ENCODE measurements around the gene THSD7B.

Gene THSD7B

GRCh38 chr2:137210039-137210438 lies 444.7 kb downstream of the THSD7B start:
- no peaks in the 10 kb centered on the region for H3K9me3 ChIP-seq (ENCODE audit: control insufficient read depth in 5 of 5, low read length in 5 of 5)
- no peaks in the 10 kb centered on the region for H3K36me3 ChIP-seq (ENCODE audit: control insufficient read depth in 5 of 5, insufficient read depth in 5 of 5, low read length in 5 of 5)
- no peak overlapping the region for H3K9ac ChIP-seq (ENCODE audit: low read length in 5 of 5)
- no peaks in the 10 kb centered on the region for H3K4me1 ChIP-seq (ENCODE audit: control insufficient read depth in 5 of 5, insufficient read depth in 5 of 5, low read length in 5 of 5)
- no peaks in the 10 kb centered on the region for H3K27me3 ChIP-seq (ENCODE audit: control insufficient read depth in 5 of 5, insufficient read depth in 4 of 5, low read length in 5 of 5)
- H3K27ac ChIP-seq (ENCODE audit: low read depth, low read length), result no peak overlapping the region
- no peak overlapping the region for H3K4me3 ChIP-seq (ENCODE audit: low read depth in 1 of 5, low read length in 5 of 5)

GRCh38 chr2:137211761-137212160 lies 446.4 kb downstream of the THSD7B start:
- no peaks in the 10 kb centered on the region for H3K27me3 ChIP-seq (ENCODE audit: control insufficient read depth in 5 of 5, insufficient read depth in 4 of 5, low read length in 5 of 5)
- no peak overlapping the region for H3K4me3 ChIP-seq (ENCODE audit: low read depth in 1 of 5, low read length in 5 of 5)
- no peak overlapping the region for H3K9ac ChIP-seq (ENCODE audit: low read length in 5 of 5)
- H3K36me3 ChIP-seq (ENCODE audit: control insufficient read depth in 5 of 5, insufficient read depth in 5 of 5, low read length in 5 of 5), result no peaks in the 10 kb centered on the region
- H3K4me1 ChIP-seq (ENCODE audit: control insufficient read depth in 5 of 5, insufficient read depth in 5 of 5, low read length in 5 of 5), result no peaks in the 10 kb centered on the region
- H3K9me3 ChIP-seq (ENCODE audit: control insufficient read depth in 5 of 5, low read length in 5 of 5), result no peaks in the 10 kb centered on the region
- H3K27ac ChIP-seq (ENCODE audit: low read depth, low read length), result no peak overlapping the region

- H3K27me3 ChIP-seq (ENCODE audit: control insufficient read depth in 5 of 5, insufficient read depth in 4 of 5, low read length in 5 of 5), result no peaks in the 10 kb centered on the region
- no peak overlapping the region for H3K4me3 ChIP-seq (ENCODE audit: low read depth in 1 of 5, low read length in 5 of 5)
- H3K9me3 ChIP-seq (ENCODE audit: control insufficient read depth in 5 of 5, low read length in 5 of 5), result no peaks in the 10 kb centered on the region
- H3K9ac ChIP-seq (ENCODE audit: low read length in 5 of 5), result no peak overlapping the region
- no peak overlapping the region for H3K27ac ChIP-seq (ENCODE audit: low read depth, low read length)
- H3K36me3 ChIP-seq (ENCODE audit: control insufficient read depth in 5 of 5, insufficient read depth in 5 of 5, low read length in 5 of 5), result no peaks in the 10 kb centered on the region
- no peaks in the 10 kb centered on the region for H3K4me1 ChIP-seq (ENCODE audit: control insufficient read depth in 5 of 5, insufficient read depth in 5 of 5, low read length in 5 of 5)
These were observed 455.2 kb downstream of the THSD7B start for GRCh38 chr2:137220438-137220993.

- no peak overlapping the region for H3K27ac ChIP-seq (ENCODE audit: low read depth, low read length)
- no peak overlapping the region for H3K4me3 ChIP-seq (ENCODE audit: low read depth in 1 of 5, low read length in 5 of 5)
- no peaks in the 10 kb centered on the region for H3K36me3 ChIP-seq (ENCODE audit: control insufficient read depth in 5 of 5, insufficient read depth in 5 of 5, low read length in 5 of 5)
- H3K9ac ChIP-seq (ENCODE audit: low read length in 5 of 5), result no peak overlapping the region
- H3K9me3 ChIP-seq (ENCODE audit: control insufficient read depth in 5 of 5, low read length in 5 of 5), result no peaks in the 10 kb centered on the region
- H3K4me1 ChIP-seq (ENCODE audit: control insufficient read depth in 5 of 5, insufficient read depth in 5 of 5, low read length in 5 of 5), result no peaks in the 10 kb centered on the region
- no peaks in the 10 kb centered on the region for H3K27me3 ChIP-seq (ENCODE audit: control insufficient read depth in 5 of 5, insufficient read depth in 4 of 5, low read length in 5 of 5)
These were observed 456.6 kb downstream of the THSD7B start for GRCh38 chr2:137221797-137222492.

- H3K36me3 ChIP-seq (ENCODE audit: control insufficient read depth in 5 of 5, insufficient read depth in 5 of 5, low read length in 5 of 5), result no peaks in the 10 kb centered on the region
- H3K27me3 ChIP-seq (ENCODE audit: control insufficient read depth in 5 of 5, insufficient read depth in 4 of 5, low read length in 5 of 5), result no peaks in the 10 kb centered on the region
- H3K9ac ChIP-seq (ENCODE audit: low read length in 5 of 5), result no peak overlapping the region
- H3K4me3 ChIP-seq (ENCODE audit: low read depth in 1 of 5, low read length in 5 of 5), result no peak overlapping the region
- H3K4me1 ChIP-seq (ENCODE audit: control insufficient read depth in 5 of 5, insufficient read depth in 5 of 5, low read length in 5 of 5), result no peaks in the 10 kb centered on the region
- H3K27ac ChIP-seq (ENCODE audit: low read depth, low read length), result no peak overlapping the region
- H3K9me3 ChIP-seq (ENCODE audit: control insufficient read depth in 5 of 5, low read length in 5 of 5), result no peaks in the 10 kb centered on the region
These were observed 458.4 kb downstream of the THSD7B start for GRCh38 chr2:137223722-137224121.

- Histone ChIP-seq H3K9me3 (ENCODE audit: control insufficient read depth in 5 of 5, low read length in 5 of 5) (no peaks in the 10 kb centered on the region), H3K4me3 (ENCODE audit: low read depth in 1 of 5, low read length in 5 of 5) (no peak overlapping the region), H3K36me3 (ENCODE audit: control insufficient read depth in 5 of 5, insufficient read depth in 5 of 5, low read length in 5 of 5) (peaks cover 0 to 7% (median 0%) of the 10 kb centered on the region in 5 donors), H3K4me1 (ENCODE audit: control insufficient read depth in 5 of 5, insufficient read depth in 5 of 5, low read length in 5 of 5) (no peaks in the 10 kb centered on the region), H3K9ac (ENCODE audit: low read length in 5 of 5) (no peak overlapping the region), H3K27ac (ENCODE audit: low read depth, low read length) (no peak overlapping the region), H3K27me3 (ENCODE audit: control insufficient read depth in 5 of 5, insufficient read depth in 4 of 5, low read length in 5 of 5) (no peaks in the 10 kb centered on the region)
These were observed 463.2 kb downstream of the THSD7B start for GRCh38 chr2:137228566-137228965.

- Histone ChIP-seq H3K27me3 (ENCODE audit: control insufficient read depth in 5 of 5, insufficient read depth in 4 of 5, low read length in 5 of 5) (no peaks in the 10 kb centered on the region), H3K9me3 (ENCODE audit: control insufficient read depth in 5 of 5, low read length in 5 of 5) (no peaks in the 10 kb centered on the region), H3K27ac (ENCODE audit: low read depth, low read length) (no peak overlapping the region), H3K36me3 (ENCODE audit: control insufficient read depth in 5 of 5, insufficient read depth in 5 of 5, low read length in 5 of 5) (peaks cover 0 to 7% (median 3%) of the 10 kb centered on the region in 5 donors), H3K4me1 (ENCODE audit: control insufficient read depth in 5 of 5, insufficient read depth in 5 of 5, low read length in 5 of 5) (no peaks in the 10 kb centered on the region), H3K4me3 (ENCODE audit: low read depth in 1 of 5, low read length in 5 of 5) (no peak overlapping the region), H3K9ac (ENCODE audit: low read length in 5 of 5) (no peak overlapping the region)
These were observed 464.5 kb downstream of the THSD7B start for GRCh38 chr2:137229834-137230233.

- H3K4me3 ChIP-seq (ENCODE audit: low read depth in 1 of 5, low read length in 5 of 5), result no peak overlapping the region
These were observed 466.3 kb downstream of the THSD7B start for GRCh38 chr2:137231628-137232027.

GRCh38 chr2:137232076-137232475 lies 466.7 kb downstream of the THSD7B start:
- H3K27ac ChIP-seq (ENCODE audit: low read depth, low read length), result no peak overlapping the region
- no peaks in the 10 kb centered on the region for H3K9me3 ChIP-seq (ENCODE audit: control insufficient read depth in 5 of 5, low read length in 5 of 5)
- no peak overlapping the region for H3K9ac ChIP-seq (ENCODE audit: low read length in 5 of 5)
- H3K4me3 ChIP-seq (ENCODE audit: low read depth in 1 of 5, low read length in 5 of 5), result no peak overlapping the region
- no peaks in the 10 kb centered on the region for H3K4me1 ChIP-seq (ENCODE audit: control insufficient read depth in 5 of 5, insufficient read depth in 5 of 5, low read length in 5 of 5)
- H3K36me3 ChIP-seq (ENCODE audit: control insufficient read depth in 5 of 5, insufficient read depth in 5 of 5, low read length in 5 of 5), result peaks cover 0 to 7% (median 3%) of the 10 kb centered on the region in 5 donors
- no peaks in the 10 kb centered on the region for H3K27me3 ChIP-seq (ENCODE audit: control insufficient read depth in 5 of 5, insufficient read depth in 4 of 5, low read length in 5 of 5)

More at GRCh38 chr2:137231628-137232027, 466.3 kb downstream of the THSD7B start:
- no peak overlapping the region for H3K9ac ChIP-seq (ENCODE audit: low read length in 5 of 5)
- no peaks in the 10 kb centered on the region for H3K4me1 ChIP-seq (ENCODE audit: control insufficient read depth in 5 of 5, insufficient read depth in 5 of 5, low read length in 5 of 5)
- H3K27ac ChIP-seq (ENCODE audit: low read depth, low read length), result no peak overlapping the region
- peaks cover 0 to 7% (median 3%) of the 10 kb centered on the region in 5 donors for H3K36me3 ChIP-seq (ENCODE audit: control insufficient read depth in 5 of 5, insufficient read depth in 5 of 5, low read length in 5 of 5)
- H3K9me3 ChIP-seq (ENCODE audit: control insufficient read depth in 5 of 5, low read length in 5 of 5), result no peaks in the 10 kb centered on the region
- no peaks in the 10 kb centered on the region for H3K27me3 ChIP-seq (ENCODE audit: control insufficient read depth in 5 of 5, insufficient read depth in 4 of 5, low read length in 5 of 5)

- Histone ChIP-seq H3K9ac (ENCODE audit: low read length in 5 of 5) (no peak overlapping the region), H3K36me3 (ENCODE audit: control insufficient read depth in 5 of 5, insufficient read depth in 5 of 5, low read length in 5 of 5) (peaks cover 0 to 7% (median 3%) of the 10 kb centered on the region in 5 donors), H3K27me3 (ENCODE audit: control insufficient read depth in 5 of 5, insufficient read depth in 4 of 5, low read length in 5 of 5) (no peaks in the 10 kb centered on the region), H3K27ac (ENCODE audit: low read depth, low read length) (no peak overlapping the region), H3K4me3 (ENCODE audit: low read depth in 1 of 5, low read length in 5 of 5) (no peak overlapping the region), H3K9me3 (ENCODE audit: control insufficient read depth in 5 of 5, low read length in 5 of 5) (no peaks in the 10 kb centered on the region), H3K4me1 (ENCODE audit: control insufficient read depth in 5 of 5, insufficient read depth in 5 of 5, low read length in 5 of 5) (peaks cover 0 to 7% (median 3%) of the 10 kb centered on the region in 5 donors)
These were observed 467.7 kb downstream of the THSD7B start for GRCh38 chr2:137233091-137233490.
